ENCODE measurements around the gene RHOU. TPM values are rescaled to one million over a fixed set of nuclear protein-coding genes. Genes with fewer than 3 reads are reported as not detected.

Gene RHOU
- total RNA-seq, 1 donor from 2014 or later, result 0.44 TPM

GRCh38 chr1:228752675-228753265 lies 17.5 kb downstream of the RHOU start:
- no peaks in the 10 kb centered on the region for H3K4me1 Mint-ChIP-seq
- ChIA-PET CTCF (no interaction called here), POLR2A (no interaction called here)
- no peak for ATAC-seq (ENCODE audit: low read depth)
- DNase-seq, result no peak
- H3K36me3 Mint-ChIP-seq (ENCODE audit: low read depth), result no peaks in the 10 kb centered on the region
- H3K4me3 Mint-ChIP-seq, result no peak overlapping the region
- no peaks in the 10 kb centered on the region for H3K9me3 Mint-ChIP-seq
- H3K27ac Mint-ChIP-seq, result no peak overlapping the region
- H3K27me3 Mint-ChIP-seq, result peaks cover 49% of the 10 kb centered on the region
- TF ChIP-seq CTCF (IDR thresholded peaks at IDR 0.05), result no peak
- intact Hi-C loops (cut with micrococcal nuclease), result no loop called here

GRCh38 chr1:228753287-228753686 lies 18.0 kb downstream of the RHOU start:
- Mint-ChIP-seq H3K27me3 (peaks cover 49% of the 10 kb centered on the region), H3K36me3 (ENCODE audit: low read depth) (no peaks in the 10 kb centered on the region), H3K9me3 (no peaks in the 10 kb centered on the region), H3K4me3 (no peak overlapping the region), H3K4me1 (no peaks in the 10 kb centered on the region), H3K27ac (no peak overlapping the region)
- ATAC-seq (ENCODE audit: low read depth) (no peak), DNase-seq (no peak)
- ChIA-PET CTCF (no interaction called here), POLR2A (no interaction called here)
- TF ChIP-seq CTCF (IDR thresholded peaks at IDR 0.05), result no peak
- intact Hi-C loops (cut with micrococcal nuclease), result no loop called here

GRCh38 chr1:228753786-228754360 lies 18.6 kb downstream of the RHOU start:
- DNase-seq (no peak), ATAC-seq (ENCODE audit: low read depth) (no peak)
- ChIA-PET CTCF (no interaction called here), POLR2A (no interaction called here)
- no peaks in the 10 kb centered on the region for H3K9me3 Mint-ChIP-seq
- no peaks in the 10 kb centered on the region for H3K36me3 Mint-ChIP-seq (ENCODE audit: low read depth)
- H3K27ac Mint-ChIP-seq, result no peak overlapping the region
- no peak overlapping the region for H3K4me3 Mint-ChIP-seq
- no peaks in the 10 kb centered on the region for H3K4me1 Mint-ChIP-seq
- peaks cover 51% of the 10 kb centered on the region for H3K27me3 Mint-ChIP-seq
- intact Hi-C loops (cut with micrococcal nuclease), result no loop called here
- no peak for TF ChIP-seq CTCF (IDR thresholded peaks at IDR 0.05)

- Mint-ChIP-seq H3K27ac (no peak overlapping the region), H3K4me3 (no peak overlapping the region), H3K9me3 (no peaks in the 10 kb centered on the region), H3K36me3 (ENCODE audit: low read depth) (no peaks in the 10 kb centered on the region), H3K27me3 (peaks cover 52% of the 10 kb centered on the region), H3K4me1 (no peaks in the 10 kb centered on the region)
- intact Hi-C loops (cut with micrococcal nuclease), result no loop called here
- ChIA-PET CTCF (no interaction called here), POLR2A (no interaction called here)
- no peak for TF ChIP-seq CTCF (IDR thresholded peaks at IDR 0.05)
- no peak for DNase-seq
- no peak for ATAC-seq (ENCODE audit: low read depth)
Observed at GRCh38 chr1:228754646-228755268, 19.5 kb downstream of the RHOU start.

GRCh38 chr1:228755800-228756199 lies 20.5 kb downstream of the RHOU start:
- Mint-ChIP-seq H3K4me1 (no peaks in the 10 kb centered on the region), H3K4me3 (no peak overlapping the region), H3K27ac (no peak overlapping the region), H3K9me3 (no peaks in the 10 kb centered on the region), H3K36me3 (ENCODE audit: low read depth) (no peaks in the 10 kb centered on the region), H3K27me3 (peaks cover 51% of the 10 kb centered on the region)
- DNase-seq (no peak), ATAC-seq (ENCODE audit: low read depth) (no peak)
- POLR2A ChIA-PET, result no interaction called here
- no peak for TF ChIP-seq CTCF (IDR thresholded peaks at IDR 0.05)
- intact Hi-C loops (cut with micrococcal nuclease), result no loop called here
- CTCF ChIA-PET, result no interaction called here
